GM19467 (cell line): ENCODE measurements around the gene PXK.

Source experiments
- ATAC-seq: cut with Tn5 transposase; IDR thresholded peaks from one replicate; pipeline ENCODE4 v1.9.1; 2021; ENCODE audit warnings: mild to moderate bottlenecking, moderate library complexity; ENCODE audit not compliant: unreplicated experiment

The PXK gene

DNA sequence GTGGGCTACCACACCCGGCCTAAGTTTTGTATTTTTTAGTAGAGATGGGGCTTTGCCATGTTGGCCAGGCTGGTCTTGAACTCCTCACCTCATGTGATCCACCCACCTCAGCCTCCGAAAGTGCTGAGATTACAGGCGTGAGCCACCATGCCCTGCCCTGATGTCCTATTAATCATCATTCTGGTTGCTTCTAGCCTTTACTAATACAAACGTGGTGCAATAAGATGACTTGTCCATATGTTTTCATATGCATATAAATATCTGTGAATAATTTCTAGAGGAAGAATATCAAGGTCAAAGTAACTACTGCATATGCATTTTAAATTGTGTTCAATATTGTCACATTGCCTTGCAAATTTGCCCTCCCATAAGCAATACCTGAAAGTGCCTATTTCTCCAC, 126.5 kb downstream of the PXK start:
- no peak for ATAC-seq

DNA sequence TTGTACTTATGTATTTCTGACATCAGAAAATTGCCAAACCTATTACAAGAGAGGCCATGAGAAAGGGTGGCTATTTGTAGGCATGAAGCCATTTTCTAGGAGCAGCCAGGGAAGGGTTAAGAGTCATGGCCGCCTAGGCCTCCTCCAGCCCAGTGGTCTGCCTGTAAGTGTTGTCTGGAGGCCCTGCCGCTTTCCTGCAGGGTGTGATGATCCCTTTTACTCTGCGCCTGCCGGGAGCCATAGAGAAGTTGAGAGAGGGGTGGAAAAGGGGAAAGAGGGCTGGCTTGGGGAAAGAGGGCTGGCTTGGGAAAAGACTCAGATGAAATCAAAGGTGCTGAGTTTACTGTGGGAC, 130.1 kb downstream of the PXK start:
- no peak for ATAC-seq

- ATAC-seq = peak; percentile 83
These were observed 130.7 kb downstream of the PXK start for GRCh38 chr3:58463181-58463941.

DNA sequence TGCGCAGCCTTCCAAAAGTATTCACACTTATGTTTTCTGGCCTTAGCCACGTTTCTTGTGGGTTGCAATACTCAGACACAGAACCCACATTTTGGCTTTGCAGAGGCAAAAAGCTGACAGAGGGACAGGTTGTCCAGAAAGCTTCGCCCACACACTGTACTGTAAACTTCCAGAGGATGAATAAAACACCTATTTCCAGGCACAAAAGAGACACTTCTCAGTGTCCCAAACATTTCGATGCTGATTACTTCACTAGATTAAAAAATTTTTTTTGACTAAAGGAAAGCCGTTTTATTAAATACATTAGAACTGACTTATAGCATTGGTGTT, 131.2 kb downstream of the PXK start:
- no peak for ATAC-seq

- no peak for ATAC-seq
These were observed 132.2 kb downstream of the PXK start for GRCh38 chr3:58464866-58465265.

DNA sequence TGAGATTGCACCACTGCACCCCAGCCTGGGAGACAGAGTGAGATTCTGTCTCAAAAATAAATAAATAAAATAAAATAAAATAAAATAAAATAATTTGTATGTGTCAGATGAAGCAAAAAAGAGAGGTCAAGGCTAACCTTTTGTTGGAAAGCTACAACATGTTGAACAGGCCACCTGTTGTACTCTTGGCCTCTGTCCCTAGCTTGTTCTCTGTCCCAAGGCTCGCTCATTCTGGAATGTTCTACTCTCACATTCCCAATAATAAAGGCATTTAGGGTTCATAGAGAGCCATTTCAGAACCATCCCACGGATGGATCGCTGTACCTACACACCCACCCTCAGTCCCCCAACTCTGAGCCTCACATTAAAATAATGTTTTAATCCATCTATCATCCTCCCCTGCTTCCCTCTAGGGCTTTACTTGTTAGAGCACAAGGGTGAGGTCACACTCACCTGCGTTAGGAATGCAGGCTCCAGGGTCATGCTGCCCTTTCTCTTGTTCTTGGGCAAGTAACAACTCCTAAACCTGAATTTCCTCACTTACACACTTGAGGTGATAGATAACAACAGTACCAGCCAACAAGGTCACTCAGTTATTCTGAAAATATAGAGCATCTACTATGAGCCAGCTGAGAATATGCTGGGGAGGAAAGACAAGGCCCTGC, 134.3 kb downstream of the PXK start:
- no peak for ATAC-seq

- ATAC-seq = no peak
These were observed 136.4 kb downstream of the PXK start for GRCh38 chr3:58469096-58469495.

DNA sequence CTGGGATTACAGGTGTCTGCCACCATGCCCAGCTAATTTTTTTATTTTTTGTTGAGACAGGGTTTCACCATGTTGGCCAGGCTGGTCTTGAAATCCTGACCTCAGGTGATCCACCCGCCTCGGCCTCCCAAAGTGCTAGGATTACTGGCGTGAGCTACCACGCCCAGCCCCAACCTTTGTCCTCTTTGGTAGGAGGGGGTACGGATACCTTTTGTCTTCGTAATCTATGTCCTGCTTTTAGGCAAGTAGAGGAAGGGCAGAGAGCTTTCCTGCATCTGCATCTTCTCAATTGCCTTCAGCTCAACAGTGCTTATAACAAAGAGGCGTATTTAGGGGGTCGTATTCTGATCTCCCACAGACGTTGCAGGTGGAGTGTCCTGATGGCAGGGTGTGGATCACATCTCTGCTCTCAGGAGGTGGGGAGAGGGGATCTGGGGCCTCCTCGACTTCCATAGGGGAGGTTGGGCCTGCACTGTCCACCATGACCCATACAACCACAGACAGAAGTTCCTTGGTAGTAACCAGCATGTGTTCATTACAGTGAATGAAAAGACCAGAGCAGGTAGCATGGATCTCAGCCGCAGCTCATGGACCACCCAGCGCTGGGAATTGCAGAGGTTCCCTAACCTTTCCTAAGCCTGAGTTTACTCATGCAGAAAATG, 137.8 kb downstream of the PXK start:
- no peak for ATAC-seq

GRCh38 chr3:58471025-58471887, 138.6 kb downstream of the PXK start:
- ATAC-seq = no peak

DNA sequence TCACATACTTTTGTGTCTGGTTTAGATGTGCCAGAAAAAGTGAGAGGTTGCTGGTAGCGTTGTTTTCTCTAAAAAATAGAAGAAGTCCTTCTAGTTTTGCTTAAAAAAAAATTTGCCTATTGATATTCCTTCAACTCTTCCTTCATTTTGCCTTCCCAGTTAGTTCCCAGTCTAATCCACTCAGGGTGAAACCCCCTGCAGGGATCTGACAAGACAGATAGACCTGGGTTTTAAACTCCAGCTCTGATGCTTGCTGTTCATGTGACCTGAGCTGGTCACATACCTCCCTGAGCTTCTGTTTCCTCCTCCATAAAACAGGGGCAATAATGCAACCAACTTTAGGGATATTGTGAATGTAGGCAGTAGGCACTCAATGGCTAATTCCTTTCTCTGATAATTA, 140.6 kb downstream of the PXK start:
- no peak for ATAC-seq

GRCh38 chr3:58474348-58474911, 141.7 kb downstream of the PXK start:
- no peak for ATAC-seq

DNA sequence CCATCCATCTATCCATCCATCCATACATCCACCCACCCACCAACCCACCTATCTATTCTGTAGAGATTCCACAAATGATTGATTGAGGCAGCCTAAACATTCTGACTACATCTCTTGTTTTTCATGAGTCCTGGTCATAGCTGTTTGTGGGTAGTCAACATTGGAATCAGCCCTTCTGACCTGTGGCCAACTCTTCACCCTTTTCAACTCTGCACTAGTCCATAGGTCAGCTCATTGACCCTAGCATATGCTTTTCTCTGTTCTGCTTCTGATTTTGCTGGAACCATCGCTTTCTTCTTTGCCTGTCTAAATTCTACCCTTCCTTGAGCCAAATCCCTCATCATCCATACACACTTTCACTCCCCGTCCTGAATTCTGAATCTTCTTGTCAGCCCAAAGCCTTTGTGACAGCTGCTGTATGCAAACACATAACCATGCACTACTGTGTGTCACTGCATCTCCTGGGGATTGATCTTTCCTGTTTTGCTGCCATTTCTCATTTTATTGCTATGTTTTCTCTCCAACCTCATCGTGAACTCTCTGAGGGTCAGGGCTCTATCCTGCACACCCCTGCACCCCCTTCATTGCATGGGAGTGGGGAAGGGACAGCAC, 142.4 kb downstream of the PXK start:
- ATAC-seq = no peak
